Kidney epithelial cell (primary cell): Measurements from ENCODE around the gene NXPH4. TPM values are rescaled to one million over a fixed set of nuclear protein-coding genes. Genes with fewer than 3 reads are reported as not detected.
A peak's percentile ranks its signal among the peaks of the same experiment; 100 is the strongest.

Experiments used
- DNase-seq: peaks from one replicate; pipeline ENCODE4 v3.0.0-alpha.2; 2010; ENCODE audit warnings: low read depth
- H3K27me3 ChIP-seq: 2 replicates; pipeline ENCODE4 v1.6.0; 2011; ENCODE audit warnings: low read length; ENCODE audit not compliant: control insufficient read depth, insufficient read depth
- H3K36me3 ChIP-seq: 2 replicates; pipeline ENCODE4 v1.5.1; 2011; ENCODE audit warnings: low read length; ENCODE audit not compliant: control insufficient read depth, insufficient read depth
- H3K4me3 ChIP-seq: 2 replicates; pipeline ENCODE4 v1.5.1; 2011; ENCODE audit warnings: low read depth, mild to moderate bottlenecking, control low read depth, low read length
- CTCF ChIP-seq: IDR thresholded peaks from 2 replicates; pipeline ENCODE4 v1.5.1; 2011; ENCODE audit warnings: mild to moderate bottlenecking, moderate library complexity, low read length, control low read depth, inconsistent platforms; ENCODE audit not compliant: insufficient read depth, poor library complexity, severe bottlenecking
- total RNA-seq: library from RNA; depleted of rRNA; stranded (reverse); fragments of >200 nt; gene quantifications from 2 replicates; pipeline ENCODE4 v1.2.3, GENCODE V29; 2015

NXPH4 gene
- total RNA-seq, 1 donor from 2014 or later = 5.9 TPM

- no peaks in the 10 kb centered on the region for H3K36me3 ChIP-seq
- peaks cover 45% of the 10 kb centered on the region for H3K27me3 ChIP-seq
- TF ChIP-seq CTCF = no peak
- DNase-seq = no peak
- H3K4me3 ChIP-seq = no peak overlapping the region
Observed at GRCh38 chr12:57213763-57214397, 2.7 kb upstream of the NXPH4 start.

DNA sequence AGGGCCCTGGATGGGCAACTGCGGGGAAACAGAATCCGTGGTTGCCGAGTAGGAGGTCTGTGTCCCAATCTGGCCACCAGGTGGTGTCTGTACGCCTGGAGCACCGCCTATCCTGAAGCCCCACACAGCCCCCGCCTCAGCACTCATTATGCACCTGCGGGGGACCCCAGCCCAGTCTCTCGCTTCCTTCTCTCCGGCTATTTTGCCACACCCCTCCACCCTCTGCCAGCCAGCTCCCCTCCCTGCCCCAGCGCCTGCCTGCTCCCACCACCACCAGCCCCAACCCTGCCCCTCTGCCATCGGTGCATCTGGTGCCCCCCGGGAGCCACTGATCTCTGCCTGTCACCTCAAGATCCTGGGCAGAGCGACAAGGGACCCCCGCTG lies 2.2 kb upstream of the NXPH4 start:
- peaks cover 50% of the 10 kb centered on the region for H3K27me3 ChIP-seq
- no peaks in the 10 kb centered on the region for H3K36me3 ChIP-seq
- DNase-seq = no peak
- peak; percentile 75 for TF ChIP-seq CTCF
- H3K4me3 ChIP-seq = no peak overlapping the region

GRCh38 chr12:57215065-57215464 lies 1.5 kb upstream of the NXPH4 start:
- Histone ChIP-seq H3K36me3 (no peaks in the 10 kb centered on the region), H3K27me3 (peaks cover 57% of the 10 kb centered on the region), H3K4me3 (no peak overlapping the region)
- no peak for TF ChIP-seq CTCF
- DNase-seq = no peak

GRCh38 chr12:57215668-57216013 lies 953 bp upstream of the NXPH4 start:
- no peak for DNase-seq
- no peak overlapping the region for H3K4me3 ChIP-seq

DNA sequence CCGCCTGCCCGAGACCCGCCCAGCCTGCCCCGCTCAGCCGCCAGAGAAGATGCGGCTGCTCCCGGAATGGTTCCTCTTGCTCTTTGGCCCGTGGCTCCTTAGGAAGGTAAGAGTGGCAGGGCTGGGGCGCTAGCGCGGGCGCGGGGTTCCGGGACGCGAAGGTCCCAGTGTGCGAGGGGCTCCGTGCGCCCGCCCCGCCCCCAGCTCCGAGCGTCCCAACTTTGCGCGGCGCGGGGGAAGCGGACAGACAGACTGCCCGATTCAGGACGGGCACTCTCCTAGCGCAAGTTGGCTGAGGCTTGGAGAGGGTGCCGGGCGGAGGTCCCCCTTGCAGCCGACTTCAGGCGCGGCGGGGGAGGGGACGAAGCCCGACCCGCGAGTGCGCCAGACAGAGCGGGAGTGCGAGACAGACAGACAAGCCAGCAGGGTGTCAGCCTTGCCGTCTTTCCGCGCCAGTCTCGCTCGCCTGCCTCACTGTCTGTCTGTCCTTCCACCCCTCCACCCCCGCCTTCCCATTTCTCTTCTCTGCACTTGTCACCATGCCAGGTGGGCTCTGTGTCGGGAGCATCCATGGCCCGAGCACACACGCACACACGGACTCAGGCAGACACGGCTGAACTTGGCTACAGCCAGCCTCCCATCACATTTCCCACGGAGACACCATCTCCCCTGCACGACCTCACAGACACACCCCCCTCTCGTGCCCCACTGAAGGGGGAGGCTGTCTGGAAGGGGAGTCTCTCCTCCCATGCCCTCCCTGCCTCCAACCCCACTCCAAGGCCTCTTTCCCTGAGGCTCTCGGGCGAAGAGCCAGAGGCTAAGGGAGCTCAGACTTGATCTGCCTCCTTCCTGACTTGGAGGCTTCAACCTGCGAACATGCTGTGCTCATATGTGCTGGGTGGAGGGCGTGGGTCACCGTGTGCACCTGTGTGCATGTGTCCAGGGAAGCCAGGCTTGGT lies 606 bp downstream of the NXPH4 start:
- peak overlapping the region; percentile 21 for H3K4me3 ChIP-seq
- H3K36me3 ChIP-seq = no peaks in the 10 kb centered on the region
- peaks cover 77% of the 10 kb centered on the region for H3K27me3 ChIP-seq
- no peak for DNase-seq
- TF ChIP-seq CTCF = no peak

More at GRCh38 chr12:57215668-57216013, 953 bp upstream of the NXPH4 start:
- H3K36me3 ChIP-seq = no peaks in the 10 kb centered on the region
- H3K27me3 ChIP-seq = peaks cover 62% of the 10 kb centered on the region
- TF ChIP-seq CTCF = no peak
